Measurements from ENCODE around the gene HDHD5.

HDHD5 gene

GRCh38 chr22:17093081-17093480 is 66.0 kb downstream of the HDHD5 start:
- TF ChIP-seq, protein P1, sequence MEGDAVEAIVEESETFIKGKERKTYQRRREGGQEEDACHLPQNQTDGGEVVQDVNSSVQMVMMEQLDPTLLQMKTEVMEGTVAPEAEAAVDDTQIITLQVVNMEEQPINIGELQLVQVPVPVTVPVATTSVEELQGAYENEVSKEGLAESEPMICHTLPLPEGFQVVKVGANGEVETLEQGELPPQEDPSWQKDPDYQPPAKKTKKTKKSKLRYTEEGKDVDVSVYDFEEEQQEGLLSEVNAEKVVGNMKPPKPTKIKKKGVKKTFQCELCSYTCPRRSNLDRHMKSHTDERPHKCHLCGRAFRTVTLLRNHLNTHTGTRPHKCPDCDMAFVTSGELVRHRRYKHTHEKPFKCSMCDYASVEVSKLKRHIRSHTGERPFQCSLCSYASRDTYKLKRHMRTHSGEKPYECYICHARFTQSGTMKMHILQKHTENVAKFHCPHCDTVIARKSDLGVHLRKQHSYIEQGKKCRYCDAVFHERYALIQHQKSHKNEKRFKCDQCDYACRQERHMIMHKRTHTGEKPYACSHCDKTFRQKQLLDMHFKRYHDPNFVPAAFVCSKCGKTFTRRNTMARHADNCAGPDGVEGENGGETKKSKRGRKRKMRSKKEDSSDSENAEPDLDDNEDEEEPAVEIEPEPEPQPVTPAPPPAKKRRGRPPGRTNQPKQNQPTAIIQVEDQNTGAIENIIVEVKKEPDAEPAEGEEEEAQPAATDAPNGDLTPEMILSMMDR (IDR thresholded peaks at IDR 0.05; ENCODE audit: low read depth, low read length, missing control alignments): no peak
- DNase-seq (ENCODE audit: low read depth): no peak
- H3K4me3 ChIP-seq (ENCODE audit: low read depth, low read length): no peak overlapping the region

DNA sequence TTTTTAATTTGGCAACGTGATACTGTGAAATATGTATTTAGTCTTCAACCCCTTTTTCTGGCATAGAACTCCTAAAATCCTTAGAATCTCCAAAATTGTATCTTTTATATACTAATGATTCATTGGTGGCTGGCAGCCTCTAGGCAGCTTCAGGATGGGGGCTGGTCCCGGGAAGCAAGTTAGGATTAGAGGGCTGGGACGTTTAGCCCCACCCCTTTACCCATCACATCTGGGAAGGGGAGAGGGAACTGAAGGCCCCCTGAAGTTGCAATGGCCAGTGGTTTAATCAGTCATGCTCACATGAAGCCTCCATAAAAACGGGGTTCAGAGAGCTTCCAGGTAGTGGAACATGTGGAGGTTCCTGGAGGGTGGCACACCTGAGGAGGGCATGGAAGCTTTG is 67.2 kb downstream of the HDHD5 start:
- DNase-seq (ENCODE audit: low read depth): no peak
- H3K4me3 ChIP-seq (ENCODE audit: low read depth, low read length): no peak overlapping the region
- TF ChIP-seq, protein P1 (IDR thresholded peaks at IDR 0.05; ENCODE audit: low read depth, low read length, missing control alignments): no peak

DNA sequence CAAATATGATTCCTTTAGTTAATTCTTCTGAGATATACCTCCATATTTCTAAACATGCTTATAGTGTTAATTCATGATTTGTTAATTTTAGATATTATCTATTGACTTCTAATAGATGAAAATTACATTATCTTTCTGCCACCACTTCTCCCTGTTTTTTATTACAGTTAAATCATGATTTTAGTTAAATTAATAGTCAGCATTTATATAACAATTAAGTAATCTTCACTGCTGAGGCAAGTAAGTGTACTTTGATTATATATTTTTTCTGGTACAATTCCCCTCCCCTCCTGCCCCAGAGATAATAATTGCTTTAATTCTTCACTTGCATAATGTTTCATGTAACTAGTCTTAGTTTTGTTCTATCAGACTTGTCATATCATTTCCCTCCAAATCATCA is 68.5 kb downstream of the HDHD5 start:
- no peak overlapping the region for H3K4me3 ChIP-seq (ENCODE audit: low read depth, low read length)
- no peak for DNase-seq (ENCODE audit: low read depth)
- TF ChIP-seq, protein P1 (IDR thresholded peaks at IDR 0.05; ENCODE audit: low read depth, low read length, missing control alignments): no peak

All from GM12864 (cell line).